HG03571 (cell line): ENCODE data around the gene CEP152.

Source experiments
- ATAC-seq: cut with Tn5 transposase; IDR thresholded peaks from one replicate; pipeline ENCODE4 v1.9.1; 2021; ENCODE audit not compliant: unreplicated experiment

CEP152 gene

DNA sequence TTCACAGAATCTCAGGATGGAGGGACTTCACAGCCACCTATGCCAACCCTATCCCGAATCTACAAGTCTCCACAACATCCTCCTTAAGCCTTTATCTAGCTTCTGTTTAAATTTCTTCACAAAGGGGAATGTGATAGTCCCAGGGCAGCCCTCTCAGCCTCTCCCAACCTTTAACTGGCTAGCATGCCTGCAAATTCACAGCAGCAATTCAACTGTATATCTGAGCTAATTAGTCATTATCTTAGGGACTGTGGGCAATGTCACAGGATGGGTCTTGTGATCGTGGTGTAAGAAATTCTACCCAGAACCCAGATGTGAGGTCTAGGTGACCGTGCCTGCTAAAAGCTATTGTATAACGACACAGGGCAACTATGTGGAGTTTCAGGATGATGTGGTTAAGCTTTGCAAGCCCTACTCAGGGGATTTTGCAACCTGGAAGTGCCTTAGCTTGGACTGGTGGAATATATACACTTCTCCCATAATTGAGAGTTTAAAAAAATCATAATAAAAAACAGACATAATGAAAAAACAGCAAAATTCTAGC is 99.8 kb downstream of the CEP152 start:
- no peak for ATAC-seq

DNA sequence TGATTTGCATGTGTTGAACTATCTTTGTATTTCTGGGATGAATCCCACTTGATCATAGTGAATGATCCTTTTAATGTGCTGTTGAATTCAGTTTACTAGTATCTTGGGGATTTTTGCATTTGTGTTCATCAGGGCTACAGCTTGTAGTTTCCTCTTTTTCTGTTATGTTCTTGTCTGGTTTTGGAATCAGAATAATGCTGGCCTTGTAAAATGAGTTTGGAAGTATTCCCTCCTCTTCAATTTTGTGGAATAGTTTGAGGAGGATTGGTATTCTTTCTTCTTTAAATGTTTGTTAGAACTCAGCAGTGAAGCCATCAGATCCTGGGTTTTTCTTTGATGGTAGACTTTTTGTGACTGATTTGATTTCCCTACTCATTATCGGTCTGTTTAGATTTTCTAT is 102.2 kb downstream of the CEP152 start:
- ATAC-seq: no peak

DNA sequence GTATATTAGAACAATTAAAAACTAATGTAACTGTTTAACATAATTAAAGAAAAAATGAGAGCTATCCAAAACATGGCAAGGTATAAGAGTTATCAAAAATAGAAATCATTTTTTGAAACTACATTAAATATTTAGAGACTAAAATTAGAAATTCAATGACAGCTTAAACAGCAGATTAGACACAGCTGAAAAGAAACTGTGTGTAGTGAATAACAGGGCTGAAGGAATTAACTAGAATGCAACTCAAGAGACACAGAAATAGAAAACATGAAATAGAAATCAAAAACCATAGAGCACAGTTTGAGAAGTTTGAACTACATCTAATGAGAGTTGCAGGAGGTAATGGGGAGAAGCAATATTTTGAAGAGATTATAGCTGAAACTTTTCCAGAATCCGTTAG is 105.5 kb downstream of the CEP152 start:
- no peak for ATAC-seq

- no peak for ATAC-seq
These were observed 107.3 kb downstream of the CEP152 start for GRCh38 chr15:48703544-48703943.

DNA sequence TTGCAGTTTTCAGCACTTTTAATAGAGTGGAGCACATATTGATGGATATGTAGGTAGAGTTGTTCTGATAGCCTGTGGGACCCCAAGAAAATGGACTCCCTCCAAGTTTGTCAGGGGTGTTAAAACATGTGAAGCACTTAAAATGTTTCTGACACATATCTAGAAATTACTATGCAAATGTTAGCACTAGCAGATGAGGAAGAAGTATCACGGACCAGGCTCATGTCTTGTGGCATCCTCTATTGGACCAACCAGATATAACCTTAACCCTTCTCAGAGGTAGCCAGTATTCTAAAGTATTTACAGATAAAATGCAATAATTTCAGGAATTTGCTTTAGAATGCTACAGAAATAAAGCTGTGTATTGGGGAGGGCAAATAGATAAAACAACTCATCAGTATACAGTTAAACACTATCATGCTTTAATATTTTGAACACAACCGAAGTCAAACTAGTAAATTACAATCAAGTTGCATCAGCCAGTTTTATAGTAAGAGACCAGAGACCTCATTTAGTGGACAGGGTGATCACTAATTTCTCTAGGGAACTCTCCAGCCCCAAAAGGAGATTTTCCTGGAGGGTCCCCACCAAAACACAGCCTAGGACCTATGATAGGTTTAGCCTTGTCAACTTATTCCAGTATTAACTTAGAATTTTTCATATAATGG is 108.2 kb downstream of the CEP152 start:
- ATAC-seq: no peak

DNA sequence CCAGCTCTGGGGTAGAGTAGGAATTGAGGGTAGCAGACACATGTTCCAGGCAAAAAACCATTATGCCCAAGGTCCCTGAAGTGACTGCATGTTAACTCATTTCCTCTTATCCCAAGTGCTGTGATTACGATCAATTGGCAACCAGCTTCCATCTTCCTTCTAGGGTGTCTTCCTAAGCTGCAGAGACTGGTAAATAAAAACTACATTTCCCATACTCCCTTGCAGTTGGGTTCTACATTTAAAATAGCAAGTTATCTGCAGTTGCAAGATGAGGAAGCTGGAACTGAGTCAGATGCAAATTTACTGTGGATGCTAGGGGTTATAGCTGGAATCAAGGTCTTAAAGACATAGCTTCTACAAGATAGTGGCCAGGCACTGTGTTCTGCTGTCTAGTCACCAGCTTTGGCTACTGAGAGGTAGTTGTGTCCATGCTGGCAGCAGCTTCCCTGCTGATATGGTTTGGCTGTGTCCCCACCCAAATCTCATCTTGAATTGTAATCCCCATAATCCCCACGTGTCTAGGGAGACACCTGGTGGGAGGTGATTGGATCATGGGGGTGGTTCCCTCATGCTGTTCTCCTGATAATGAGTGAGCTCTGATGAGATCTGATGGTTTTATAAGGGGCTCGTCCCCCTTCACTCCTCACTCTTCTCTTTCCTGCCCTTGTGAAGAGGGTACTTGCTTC is 114.1 kb downstream of the CEP152 start:
- ATAC-seq: no peak

DNA sequence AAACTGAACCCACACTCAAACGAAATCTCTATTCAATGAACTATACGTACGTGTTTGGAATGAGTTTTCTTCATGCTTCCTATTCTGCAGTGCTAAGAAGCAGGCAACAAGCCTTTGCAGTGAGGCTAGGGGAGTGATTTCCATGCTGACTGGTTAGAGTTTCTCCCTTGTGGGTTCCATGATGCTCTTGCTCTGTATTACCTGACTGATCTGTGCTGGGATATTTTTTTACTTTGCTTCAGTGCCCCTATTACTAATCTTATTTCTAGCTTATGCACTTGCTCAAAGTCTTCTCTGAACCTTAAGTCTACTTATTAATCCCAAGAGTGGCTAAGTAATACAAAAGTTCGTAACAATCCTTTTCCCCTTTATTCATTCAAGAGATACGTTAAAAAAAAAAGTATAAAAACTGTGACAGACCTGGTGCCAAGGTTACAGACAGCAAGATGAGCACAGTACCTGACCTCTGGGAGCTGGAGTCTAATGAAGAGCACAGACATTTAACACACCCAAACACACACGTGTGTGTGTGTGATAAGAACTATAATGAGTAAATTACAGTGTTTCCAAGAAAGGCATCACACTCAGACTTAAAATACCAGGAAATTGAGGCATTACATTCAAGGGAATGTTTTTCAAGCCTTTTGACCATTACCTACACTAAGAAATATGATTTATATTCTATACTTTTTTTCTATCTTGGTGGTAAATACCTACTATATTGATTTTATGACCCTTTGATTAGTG is 114.9 kb downstream of the CEP152 start:
- no peak for ATAC-seq

GRCh38 chr15:48695088-48695826 is 115.6 kb downstream of the CEP152 start:
- no peak for ATAC-seq

- no peak for ATAC-seq
These were observed 117.4 kb downstream of the CEP152 start for GRCh38 chr15:48693484-48693883.

DNA sequence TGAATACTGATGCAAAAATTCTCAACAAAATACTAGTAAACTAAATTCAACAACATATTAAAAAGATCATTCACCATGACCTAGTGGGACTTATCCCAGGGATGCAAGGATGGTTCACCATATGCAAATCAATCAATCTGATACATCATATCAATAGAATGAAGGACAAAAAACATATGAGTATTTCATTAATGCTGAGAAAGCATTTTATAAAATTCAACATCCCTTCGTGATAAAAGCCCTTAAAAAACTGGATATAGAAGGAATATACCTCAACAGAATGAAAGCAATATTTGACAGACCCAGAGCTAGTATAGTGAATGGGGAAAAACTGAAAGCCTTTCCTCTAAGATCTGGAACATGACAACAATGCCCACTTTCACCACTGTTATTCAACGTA is 122.4 kb downstream of the CEP152 start:
- ATAC-seq: no peak
